RPMI7951 (cell line): ENCODE results near the gene WBP2. TPM values are rescaled to one million over a fixed set of nuclear protein-coding genes. Genes with fewer than 3 reads are reported as not detected.

Source experiments
- DNase-seq: peaks from one replicate; pipeline ENCODE4 v3.0.0-alpha.2; 2012; ENCODE audit warnings: low read depth
- total RNA-seq: library from RNA; depleted of rRNA; stranded (reverse); fragments of >200 nt; shearing (Covaris generic); gene quantifications from 2 replicates; pipeline ENCODE4 v1.2.3, GENCODE V29; 2014

The WBP2 gene
- total RNA-seq, 1 experiment from 2014 or later = 24.9 TPM

DNA sequence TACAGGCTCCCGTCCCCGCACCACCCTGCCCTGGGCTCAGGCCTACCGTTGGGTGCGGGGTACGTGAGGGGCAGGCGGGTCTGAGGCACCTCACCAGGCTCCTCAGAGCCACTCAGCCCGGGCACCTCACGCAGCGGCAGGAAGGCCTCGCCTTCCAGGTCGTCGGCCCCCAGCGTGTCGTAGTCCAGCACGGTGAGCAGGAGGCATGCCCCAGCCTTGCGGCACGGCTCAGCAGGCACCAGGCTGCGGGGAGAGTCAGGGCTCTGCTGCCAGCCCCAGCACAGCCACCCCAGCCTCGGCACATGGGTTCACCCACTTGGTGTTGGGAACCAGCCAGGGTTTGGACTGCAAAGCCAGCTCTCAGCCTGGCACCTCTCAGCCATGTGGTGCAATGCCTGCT is 26.4 kb downstream of the WBP2 start:
- DNase-seq = no peak

DNA sequence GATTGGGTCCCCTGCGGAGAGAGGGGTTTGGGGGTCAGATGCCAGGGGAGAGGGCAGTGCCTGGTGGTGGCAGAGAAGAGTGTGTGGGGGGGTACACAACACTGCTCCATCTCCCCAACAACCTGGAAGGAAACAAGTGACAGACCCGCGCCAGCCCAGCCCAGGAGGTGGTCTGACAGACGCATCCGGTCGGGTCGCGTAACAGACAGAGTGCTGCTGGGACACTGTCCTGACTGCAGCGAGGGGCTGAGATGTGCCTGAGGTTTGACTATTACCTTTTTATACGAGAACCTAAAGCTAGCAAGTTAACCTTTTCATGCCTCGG is 27.1 kb downstream of the WBP2 start:
- no peak for DNase-seq

GRCh38 chr17:75827308-75828075 is 27.6 kb downstream of the WBP2 start:
- peak; percentile 25 for DNase-seq

- no peak for DNase-seq
Measured at GRCh38 chr17:75826561-75827307, 28.4 kb downstream of the WBP2 start.

DNA sequence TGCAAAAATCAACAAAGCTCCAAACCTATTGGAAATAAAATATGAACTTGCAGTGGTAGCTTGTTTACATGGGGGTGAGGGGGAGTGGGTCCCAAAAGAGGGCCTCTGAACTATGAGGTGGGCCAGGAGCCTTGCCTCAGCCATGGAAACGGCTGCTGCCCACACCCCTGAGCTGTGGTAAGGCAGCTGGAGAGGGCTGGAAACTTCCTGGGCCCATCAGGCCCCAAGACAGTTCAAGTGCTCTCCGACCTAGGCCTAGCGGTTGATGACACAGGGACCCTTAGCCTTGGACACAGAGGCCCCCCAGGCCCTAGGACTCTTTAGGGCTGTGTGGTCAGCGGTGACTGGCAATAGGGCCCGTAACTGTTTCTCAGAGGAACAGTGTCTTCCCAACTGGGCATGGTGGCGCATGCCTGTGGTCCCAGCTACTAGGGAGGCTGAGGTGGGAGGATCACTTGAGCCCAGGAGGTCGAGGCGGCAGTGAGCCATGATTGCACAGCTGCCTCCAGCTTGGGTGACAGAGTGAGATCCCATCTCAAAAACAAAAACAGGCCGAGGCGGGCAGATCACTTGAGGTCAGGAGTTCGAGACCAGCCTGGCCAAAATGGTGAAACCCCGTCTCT is 29.3 kb downstream of the WBP2 start:
- no peak for DNase-seq

DNA sequence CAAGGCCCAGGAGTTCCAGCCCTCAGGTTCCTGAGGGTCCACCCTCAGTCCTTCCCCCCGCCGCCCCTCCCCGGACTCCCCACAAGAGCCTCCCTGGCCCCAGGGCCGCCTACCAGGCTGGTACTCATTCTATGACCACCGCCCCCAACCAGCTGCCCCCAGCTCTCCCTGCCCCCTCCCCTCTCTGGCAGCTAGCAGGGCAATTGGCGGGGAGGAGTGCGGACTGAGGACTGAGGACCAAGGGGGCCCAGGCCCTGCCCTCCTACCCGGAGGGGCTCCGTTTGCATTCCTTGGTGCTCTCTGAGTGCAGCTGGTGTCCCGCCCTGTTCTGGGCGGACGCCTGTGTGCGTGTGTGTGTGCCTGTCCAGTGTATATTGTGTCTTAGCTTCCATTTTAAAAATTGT is 30.0 kb downstream of the WBP2 start:
- no peak for DNase-seq

GRCh38 chr17:75824666-75825065 is 30.5 kb downstream of the WBP2 start:
- no peak for DNase-seq

GRCh38 chr17:75824050-75824552 is 31.0 kb downstream of the WBP2 start:
- no peak for DNase-seq

GRCh38 chr17:75823257-75824041 is 31.7 kb downstream of the WBP2 start:
- no peak for DNase-seq

GRCh38 chr17:75822800-75823166 is 32.4 kb downstream of the WBP2 start:
- no peak for DNase-seq

DNA sequence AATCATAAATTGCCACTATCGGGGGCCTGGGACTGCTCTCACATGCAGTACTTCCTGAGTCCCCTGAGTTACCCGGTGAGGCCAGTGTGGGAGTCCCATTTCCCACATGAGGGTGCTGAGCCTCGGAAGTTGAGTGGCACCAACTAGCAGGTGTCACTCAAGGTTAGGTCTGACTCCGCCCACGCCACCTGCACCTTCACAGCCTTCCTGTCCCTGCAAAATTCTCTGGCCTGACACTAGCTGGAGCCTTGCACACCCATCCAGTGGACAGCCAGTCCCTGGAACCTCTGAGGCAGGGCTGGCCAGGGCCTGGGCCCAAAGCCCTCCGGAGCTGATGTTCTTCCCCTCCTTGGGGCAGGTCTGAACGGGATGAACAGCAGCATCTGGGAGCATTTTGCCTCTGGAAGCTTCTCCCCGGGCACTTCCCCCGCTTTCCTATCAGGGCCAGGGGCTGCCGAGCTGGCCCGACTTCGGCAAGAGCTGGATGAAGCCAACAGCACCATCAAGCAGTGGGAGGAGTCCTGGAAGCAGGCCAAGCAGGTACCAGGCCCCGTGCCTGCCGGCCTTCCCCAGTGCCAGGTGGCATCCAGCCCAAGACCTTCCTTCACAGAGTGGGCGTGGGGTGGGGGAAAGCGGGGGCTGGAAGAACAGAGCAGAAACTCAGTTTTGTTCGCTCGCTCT is 32.9 kb downstream of the WBP2 start:
- DNase-seq = no peak

DNA sequence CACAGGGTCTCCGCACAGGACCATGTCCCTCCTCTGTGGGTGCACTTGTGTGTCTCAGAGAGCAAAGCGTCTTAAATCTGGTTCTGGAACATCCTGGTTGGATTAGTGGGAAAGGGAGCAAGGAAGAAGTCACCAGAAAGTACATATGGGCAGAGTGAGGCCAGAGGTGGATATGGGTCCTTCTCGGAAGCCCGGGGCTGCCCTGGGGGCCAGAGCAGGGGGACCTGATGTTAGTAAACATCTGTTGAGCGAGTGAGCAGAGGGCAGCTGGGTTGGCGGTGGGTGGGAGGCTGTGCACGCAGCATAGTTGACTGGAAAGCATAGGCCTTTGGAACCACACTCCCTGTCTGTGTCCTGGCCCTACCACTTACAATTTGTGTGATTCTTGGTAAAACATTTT is 33.6 kb downstream of the WBP2 start:
- no peak for DNase-seq

GRCh38 chr17:75820094-75821080 is 34.7 kb downstream of the WBP2 start:
- no peak for DNase-seq

GRCh38 chr17:75819678-75820077 is 35.5 kb downstream of the WBP2 start:
- no peak for DNase-seq

DNA sequence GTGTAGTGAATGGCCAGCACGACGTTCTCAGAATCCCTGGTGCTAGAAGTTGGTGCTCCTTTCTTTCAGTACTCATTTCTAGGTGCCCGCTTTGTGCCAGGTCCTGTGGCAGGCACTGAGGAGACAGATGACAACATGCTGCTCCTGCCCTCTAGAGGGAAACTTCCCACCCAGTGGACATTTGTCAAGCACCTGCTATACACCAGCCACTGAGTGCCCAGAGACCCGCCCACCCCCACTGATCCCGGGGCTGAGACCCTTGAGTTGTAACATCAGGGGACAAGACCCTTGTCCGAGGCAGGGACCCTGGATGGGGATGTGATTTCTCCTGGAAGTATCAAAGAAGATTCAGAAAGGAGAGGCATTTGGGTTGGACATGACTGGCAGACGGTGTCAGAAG is 36.0 kb downstream of the WBP2 start:
- no peak for DNase-seq

DNA sequence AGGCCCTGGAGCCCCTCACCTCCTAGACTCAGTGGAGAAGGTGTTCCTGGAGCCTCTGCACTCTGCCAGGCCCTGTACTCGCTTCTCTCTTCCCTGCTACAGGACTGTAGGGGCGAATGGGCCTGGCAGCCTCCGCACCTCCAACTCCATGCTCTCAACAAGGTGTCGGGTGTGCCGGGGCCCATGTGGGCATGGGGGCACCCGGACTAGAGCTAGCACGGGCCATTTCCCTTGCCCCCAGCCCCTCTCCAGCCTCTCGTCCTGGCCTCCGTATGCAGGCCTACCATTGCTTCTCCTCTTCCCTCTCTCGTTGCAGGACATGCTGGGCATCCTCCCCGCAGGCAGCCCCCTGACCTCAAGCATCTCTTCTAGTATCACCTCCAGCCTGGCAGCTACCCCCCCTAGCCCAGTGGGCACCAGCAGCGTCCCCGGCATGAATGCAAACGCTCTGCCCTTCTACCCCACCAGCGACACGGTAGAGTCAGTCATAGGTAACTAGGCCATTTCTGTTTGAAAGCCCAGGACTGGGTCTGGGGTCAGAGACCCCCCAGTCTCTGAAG is 36.7 kb downstream of the WBP2 start:
- DNase-seq = no peak

GRCh38 chr17:75817571-75817970 is 37.6 kb downstream of the WBP2 start:
- DNase-seq = no peak

GRCh38 chr17:75816693-75817092 is 38.4 kb downstream of the WBP2 start:
- no peak for DNase-seq

GRCh38 chr17:75815399-75815798 is 39.7 kb downstream of the WBP2 start:
- no peak for DNase-seq

GRCh38 chr17:75814900-75815373 is 40.2 kb downstream of the WBP2 start:
- DNase-seq = peak; percentile 82
